NB4 (cell line): Measurements from ENCODE around the gene UNC119.

ENCODE experiments used
- DNase-seq: peaks from one replicate; pipeline ENCODE4 v3.0.0; 2010; ENCODE audit warnings: low read depth
- H3K4me3 ChIP-seq: one replicate; pipeline ENCODE4 v1.5.1; 2011; ENCODE audit warnings: mild to moderate bottlenecking, low read depth, low read length, moderate library complexity
- MYC ChIP-seq: IDR thresholded peaks from 2 replicates; pipeline ENCODE4 v1.6.1; 2011; ENCODE audit warnings: low read depth, low read length
- POLR2A ChIP-seq: IDR thresholded peaks from 2 replicates; pipeline ENCODE4 v1.6.1; 2011; ENCODE audit warnings: mild to moderate bottlenecking; ENCODE audit not compliant: insufficient read length; ENCODE audit errors: extremely low read depth
- TF ChIP-seq, protein P1 (sequence below): IDR thresholded peaks from 2 replicates; pipeline ENCODE4 v1.6.1; 2011; ENCODE audit warnings: low read depth, low read length
- TF ChIP-seq, protein P2 (sequence below): IDR thresholded peaks from one replicate; pipeline ENCODE4 v1.5.1; 2012; ENCODE audit warnings: low read depth, low read length

The UNC119 gene

DNA sequence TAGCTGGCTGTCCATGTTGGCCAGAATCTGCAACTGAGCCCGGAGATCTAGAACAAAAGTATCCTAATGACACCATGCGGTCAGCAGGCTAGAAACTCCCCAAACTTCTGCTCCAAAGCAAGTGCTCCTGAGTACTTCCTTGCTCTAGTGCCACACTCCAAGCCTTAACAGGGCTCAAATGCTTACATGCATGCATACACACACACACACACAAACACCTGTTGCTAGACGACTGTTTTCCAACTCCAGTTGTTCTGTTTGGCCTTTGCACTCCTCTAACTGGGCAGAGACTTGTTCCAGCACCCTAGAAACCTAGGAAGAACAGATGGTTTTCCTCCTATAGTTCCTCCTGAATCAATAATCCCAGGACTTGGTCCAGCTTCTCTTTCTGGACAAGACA is 32.0 kb upstream of the UNC119 start:
- H3K4me3 ChIP-seq, result no peak overlapping the region
- DNase-seq, result no peak
- TF ChIP-seq, protein P1, sequence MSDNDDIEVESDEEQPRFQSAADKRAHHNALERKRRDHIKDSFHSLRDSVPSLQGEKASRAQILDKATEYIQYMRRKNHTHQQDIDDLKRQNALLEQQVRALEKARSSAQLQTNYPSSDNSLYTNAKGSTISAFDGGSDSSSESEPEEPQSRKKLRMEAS, result no peak

DNA sequence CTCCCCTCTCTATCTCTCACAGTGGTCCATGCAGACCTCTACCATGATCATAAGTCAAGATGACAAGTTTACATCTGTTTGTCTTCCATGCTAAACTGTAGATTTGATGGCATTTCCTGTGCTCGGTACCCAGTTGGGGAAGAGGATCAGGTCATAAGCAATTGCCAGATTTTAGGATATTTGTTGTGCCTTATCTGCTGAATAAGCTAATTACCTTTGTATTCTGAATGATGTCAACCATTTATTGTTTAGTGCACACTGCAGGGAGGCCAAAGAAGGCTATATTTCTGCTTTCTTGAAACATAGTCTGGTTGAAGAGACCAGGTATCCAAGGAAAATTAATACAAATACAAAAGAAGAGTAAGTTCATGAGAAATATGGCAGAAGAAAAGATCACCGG is 30.1 kb upstream of the UNC119 start:
- no peak overlapping the region for H3K4me3 ChIP-seq
- TF ChIP-seq, protein P2, sequence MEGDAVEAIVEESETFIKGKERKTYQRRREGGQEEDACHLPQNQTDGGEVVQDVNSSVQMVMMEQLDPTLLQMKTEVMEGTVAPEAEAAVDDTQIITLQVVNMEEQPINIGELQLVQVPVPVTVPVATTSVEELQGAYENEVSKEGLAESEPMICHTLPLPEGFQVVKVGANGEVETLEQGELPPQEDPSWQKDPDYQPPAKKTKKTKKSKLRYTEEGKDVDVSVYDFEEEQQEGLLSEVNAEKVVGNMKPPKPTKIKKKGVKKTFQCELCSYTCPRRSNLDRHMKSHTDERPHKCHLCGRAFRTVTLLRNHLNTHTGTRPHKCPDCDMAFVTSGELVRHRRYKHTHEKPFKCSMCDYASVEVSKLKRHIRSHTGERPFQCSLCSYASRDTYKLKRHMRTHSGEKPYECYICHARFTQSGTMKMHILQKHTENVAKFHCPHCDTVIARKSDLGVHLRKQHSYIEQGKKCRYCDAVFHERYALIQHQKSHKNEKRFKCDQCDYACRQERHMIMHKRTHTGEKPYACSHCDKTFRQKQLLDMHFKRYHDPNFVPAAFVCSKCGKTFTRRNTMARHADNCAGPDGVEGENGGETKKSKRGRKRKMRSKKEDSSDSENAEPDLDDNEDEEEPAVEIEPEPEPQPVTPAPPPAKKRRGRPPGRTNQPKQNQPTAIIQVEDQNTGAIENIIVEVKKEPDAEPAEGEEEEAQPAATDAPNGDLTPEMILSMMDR, result no peak
- no peak for TF ChIP-seq POLR2A
- TF ChIP-seq, protein P1, result no peak
- no peak for TF ChIP-seq MYC
- no peak for DNase-seq

DNA sequence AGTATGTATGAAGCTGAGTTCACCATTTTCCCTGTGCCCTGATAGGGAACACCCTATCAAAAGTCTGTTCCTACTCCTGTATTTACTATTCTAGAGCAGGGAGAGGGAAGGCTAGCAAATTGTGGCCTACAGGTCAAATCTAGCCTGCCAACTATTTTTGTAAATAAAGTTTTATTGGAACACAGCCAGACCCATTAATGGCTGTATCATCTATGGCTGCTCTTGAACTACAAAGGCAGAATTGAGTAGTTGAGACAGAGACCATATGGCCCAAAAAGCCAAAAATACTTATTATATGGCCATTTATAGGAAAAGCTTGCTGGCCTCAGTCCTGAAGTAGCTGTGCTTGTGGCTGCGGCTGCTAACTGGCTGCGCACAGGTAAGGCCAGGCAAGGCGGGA is 28.5 kb upstream of the UNC119 start:
- TF ChIP-seq, protein P1, result no peak
- no peak for TF ChIP-seq MYC
- TF ChIP-seq, protein P2, result no peak
- H3K4me3 ChIP-seq, result no peak overlapping the region
- no peak for DNase-seq

DNA sequence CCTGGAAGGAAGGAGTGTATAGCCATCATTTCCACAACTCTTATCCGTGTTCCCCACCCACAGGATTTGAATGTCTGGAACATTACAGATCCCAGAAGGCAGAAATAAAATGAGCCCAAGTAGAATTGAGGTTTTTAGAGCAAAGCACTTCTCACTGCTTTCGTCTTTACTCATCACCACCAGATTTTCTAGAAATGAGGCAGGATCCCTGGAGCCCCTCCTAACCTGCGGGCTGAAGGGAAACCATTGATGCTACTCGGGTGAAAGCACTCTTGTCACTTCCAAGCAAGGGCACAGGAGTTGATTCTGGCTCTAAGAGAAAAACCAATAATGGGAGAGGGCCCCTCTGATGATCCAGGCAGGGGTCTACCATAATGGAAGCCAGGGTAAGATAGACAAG is 27.1 kb upstream of the UNC119 start:
- DNase-seq, result no peak
- TF ChIP-seq, protein P2, result no peak
- TF ChIP-seq, protein P1, result no peak
- TF ChIP-seq MYC, result no peak
- TF ChIP-seq POLR2A, result no peak
- no peak overlapping the region for H3K4me3 ChIP-seq

DNA sequence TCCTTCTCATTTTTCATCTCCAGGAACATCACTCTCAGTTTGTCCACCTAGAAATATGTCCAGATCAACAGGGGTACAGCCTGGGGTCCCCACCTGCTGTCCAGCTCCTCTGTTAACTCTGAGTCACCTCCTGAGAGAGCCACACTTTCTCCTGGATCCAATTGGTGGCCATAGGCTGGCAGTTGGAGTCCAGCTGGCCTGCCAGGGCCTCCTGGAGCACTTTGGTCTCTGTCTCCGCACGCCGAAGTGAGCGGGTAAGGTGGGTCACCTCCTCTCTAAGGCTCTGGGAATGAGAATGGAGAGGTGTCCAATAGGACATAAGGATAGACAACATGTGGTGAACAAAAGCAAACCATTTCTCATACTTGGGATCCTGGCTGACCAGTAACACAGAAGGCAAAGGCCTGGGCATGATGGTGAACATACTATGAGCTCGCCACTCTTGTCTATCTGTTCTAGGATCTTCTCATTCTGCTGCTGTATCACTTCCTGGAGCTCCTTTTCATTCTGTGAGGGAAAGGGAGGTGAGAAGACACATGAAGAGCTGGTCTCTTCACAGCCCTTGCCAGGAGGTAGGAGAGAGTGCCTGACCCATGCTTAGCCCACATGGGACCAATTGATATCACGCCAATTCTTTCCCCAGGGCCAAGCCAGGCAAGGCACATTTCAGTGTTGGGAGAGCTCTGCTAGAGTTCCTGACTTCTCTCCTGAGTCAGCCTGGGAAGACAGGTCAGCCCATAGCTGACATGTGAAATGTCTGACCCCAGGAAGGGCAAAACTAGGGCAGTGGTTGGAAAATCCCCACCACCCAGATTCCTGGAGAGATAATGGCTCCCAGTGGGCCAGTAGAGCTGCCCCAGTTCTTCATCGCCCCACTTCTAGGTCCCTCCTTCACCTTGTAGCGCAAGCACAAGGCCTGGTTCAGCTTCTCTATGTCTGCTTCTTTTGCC is 26.1 kb upstream of the UNC119 start:
- TF ChIP-seq POLR2A (no peak), MYC (no peak)
- TF ChIP-seq, protein P1, result no peak
- TF ChIP-seq, protein P2, result no peak
- no peak overlapping the region for H3K4me3 ChIP-seq

DNA sequence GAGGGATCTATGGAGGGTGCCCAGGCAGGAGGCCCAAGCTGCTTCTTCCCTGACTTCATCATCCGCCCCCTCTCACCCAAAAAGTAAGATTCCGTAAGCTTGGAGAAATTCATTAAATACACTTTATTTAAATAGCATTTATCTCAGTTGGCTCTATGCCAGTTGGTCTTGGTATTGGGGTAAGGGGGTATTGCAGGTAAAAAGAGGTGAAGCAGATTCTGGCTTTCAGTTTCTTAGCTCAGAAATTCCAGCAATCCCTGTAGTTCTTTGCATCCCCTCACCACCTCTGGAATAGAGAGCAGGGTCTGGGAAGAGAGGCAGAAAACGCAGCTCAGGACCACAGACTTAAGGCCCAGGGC is 25.0 kb upstream of the UNC119 start:
- TF ChIP-seq POLR2A (no peak), MYC (no peak)
- TF ChIP-seq, protein P2, result no peak
- TF ChIP-seq, protein P1, result no peak
- DNase-seq, result no peak
- no peak overlapping the region for H3K4me3 ChIP-seq

More for the DNA sequence above, 26.1 kb upstream of the UNC119 start:
- DNase-seq, result no peak
